GM18873 (cell line): ENCODE results near the gene FBXL20.
"Not testable (repeated sequence)": the region's sequence is repeated elsewhere in the genome, so short reads cannot be mapped to it uniquely, and the experiment has no call there.

Experiments
- ATAC-seq: cut with Tn5 transposase; IDR thresholded peaks from one replicate; pipeline ENCODE4 v1.9.1; 2021; ENCODE audit warnings: mild to moderate bottlenecking, moderate library complexity, moderate number of reproducible peaks; ENCODE audit not compliant: unreplicated experiment, low FRiP score

The FBXL20 gene

DNA sequence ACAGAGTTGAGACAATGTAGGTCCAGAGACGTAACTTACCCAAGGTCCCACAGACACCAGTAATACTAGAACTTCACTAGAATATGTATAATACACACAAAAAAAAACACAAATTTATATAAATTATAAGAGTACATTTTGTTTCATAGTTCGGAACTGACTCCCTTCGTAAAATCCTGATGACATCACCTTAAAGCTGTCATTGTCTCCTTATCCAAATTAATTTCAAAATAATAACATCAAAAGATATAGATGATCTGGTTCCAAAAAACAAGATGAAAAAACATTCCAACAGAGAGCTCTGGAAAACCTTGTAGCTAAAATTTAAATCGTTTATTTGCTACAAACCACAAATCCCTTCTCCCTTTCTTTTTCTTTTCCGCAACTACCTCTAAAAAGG, 10.0 kb downstream of the FBXL20 start:
- no peak for ATAC-seq

DNA sequence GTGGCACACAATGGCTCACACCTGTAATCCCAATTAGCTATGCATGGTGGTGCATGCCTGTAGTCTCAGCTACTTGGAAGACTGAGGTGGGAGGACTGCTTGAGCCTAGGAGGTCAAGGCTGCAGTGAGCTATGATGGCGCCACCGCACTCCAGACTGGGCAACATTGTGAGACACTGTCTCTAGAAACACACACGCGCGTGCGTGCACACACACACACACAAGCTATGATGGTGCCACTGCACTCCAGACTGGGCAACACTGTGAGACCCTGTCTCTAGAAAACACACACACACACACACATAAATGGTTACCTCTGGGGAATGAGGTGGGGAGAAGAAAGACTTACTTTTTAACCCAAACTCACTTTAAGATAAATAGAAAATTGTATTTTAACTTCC, 16.4 kb downstream of the FBXL20 start:
- no peak for ATAC-seq

DNA sequence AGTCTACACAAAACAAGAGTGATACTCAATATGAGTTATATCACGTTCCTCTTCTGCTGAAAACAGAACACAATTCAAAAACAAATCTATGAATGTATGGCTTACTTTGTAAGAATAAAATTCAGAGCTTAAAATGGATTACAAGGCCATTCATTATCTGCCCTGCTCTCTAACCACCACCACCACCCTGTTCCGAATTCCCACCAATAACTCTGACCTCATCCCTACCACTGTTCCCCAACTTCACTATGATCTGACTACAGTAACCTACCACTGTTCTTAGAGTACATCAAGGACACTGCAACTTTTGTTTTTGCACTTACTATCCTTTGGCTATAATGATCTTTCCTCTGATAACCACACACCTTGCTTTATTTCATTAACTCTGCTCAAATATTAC, 21.3 kb downstream of the FBXL20 start:
- ATAC-seq, result no peak

DNA sequence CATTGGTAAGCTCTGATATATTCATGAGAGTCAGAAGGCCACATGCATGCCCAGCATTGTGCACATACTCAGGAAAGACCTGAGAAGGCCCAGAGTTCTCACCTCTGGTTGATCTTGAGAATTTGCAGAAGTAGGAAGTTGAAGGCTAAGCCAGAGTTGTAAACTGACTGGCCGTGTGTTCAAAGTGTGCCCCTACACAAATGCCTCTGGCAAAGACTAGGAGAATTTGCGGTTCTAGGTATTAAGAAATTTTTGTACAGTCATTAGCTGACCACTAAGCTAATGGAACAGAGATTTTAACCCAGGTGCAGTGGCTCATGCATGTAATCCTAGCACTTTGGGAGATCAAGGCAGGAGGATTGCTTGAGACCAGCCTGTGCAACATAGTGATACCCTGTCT, 25.0 kb downstream of the FBXL20 start:
- ATAC-seq, result no peak

DNA sequence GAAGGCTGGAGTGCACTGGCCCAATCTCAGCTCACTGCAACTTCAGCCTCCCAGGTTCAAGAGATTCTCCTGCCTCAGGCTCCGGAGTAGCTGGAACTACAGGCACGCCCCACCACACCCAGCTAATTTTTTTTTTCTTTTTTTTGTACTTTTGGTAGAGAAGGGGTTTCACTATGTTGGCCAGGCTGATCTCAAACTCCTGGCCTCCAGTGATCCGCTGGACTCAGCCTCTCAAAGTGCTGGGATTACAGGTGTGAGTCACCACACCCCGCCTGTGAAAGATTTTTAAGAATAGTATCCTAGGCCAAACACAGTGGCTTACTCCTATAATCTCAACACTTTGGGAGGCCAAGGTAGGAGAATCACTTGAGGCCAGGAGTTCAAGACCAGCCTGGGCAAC, 33.6 kb downstream of the FBXL20 start:
- ATAC-seq, result not testable (repeated sequence)

DNA sequence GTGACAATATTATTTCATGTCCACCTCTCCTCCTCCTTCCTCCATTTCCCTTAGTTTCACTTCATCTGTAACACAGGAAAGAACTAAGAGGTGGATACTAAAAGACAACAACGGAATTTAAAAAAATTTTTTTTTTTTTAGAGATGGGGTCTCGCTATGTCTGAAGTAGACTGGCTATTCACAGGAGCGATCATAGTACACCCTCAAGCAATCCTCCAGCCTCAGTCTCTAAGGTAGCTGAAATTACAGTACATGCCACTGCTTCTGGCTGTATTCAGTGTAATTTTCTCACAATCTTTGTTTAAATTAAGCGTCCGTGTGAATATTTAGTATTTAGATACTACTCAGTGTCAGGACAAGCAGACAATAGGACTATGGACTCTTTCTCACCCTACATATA, 35.6 kb downstream of the FBXL20 start:
- no peak for ATAC-seq

DNA sequence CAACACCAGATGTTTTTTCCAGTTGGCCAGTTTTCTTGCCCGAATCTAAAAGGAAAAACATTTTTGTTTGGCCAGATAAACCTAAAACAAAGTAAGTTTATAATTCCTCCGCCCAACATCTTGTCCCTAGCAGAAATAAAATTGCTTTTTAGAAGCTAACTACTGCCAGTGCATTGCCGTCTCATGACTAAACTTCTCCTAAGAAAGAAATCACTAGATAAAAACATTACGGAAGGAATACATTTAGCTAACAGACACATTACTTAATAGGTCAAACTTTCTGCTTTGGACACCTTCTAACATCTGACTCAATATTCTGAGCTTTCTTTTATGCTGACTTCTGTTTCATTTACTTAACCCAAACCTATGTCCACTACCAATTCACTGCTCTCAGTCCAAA, 36.2 kb downstream of the FBXL20 start:
- ATAC-seq, result no peak

DNA sequence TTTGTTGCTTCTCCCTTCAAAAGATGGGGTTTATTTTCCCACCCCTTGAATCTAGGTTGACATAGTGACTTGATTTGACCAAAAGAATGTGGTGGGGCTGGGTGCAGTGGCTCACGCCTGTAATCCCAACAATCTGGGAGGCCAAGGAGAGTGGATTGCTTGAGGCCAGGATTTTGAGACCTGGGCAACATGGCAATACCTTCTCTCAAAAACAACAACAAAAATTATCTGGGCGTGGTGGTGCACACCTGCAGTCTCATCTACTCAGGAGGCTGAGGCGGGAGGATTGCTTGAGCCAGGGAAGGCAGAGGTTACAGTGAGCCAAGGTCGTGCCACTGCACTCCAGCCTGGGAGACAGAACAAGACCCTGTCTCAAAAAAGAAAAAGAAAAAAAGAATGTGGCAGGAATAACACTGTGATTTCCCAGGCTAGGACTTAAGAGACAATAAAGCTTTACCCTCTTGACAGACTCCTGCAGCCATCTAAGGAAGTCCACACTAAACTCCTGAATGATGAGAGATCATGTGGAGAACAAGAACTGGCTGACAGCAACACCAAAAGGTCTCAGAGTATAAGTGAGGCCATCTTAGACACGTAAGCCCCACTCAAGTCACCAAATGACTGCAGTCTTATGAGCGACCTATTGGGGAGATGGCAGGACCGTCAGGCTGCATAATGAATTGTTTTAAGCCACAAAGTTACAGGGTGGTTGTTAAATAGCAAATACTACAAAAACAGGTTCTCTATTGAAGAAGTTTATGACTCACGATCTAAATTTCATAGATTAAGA, 37.0 kb downstream of the FBXL20 start:
- ATAC-seq, result no peak

DNA sequence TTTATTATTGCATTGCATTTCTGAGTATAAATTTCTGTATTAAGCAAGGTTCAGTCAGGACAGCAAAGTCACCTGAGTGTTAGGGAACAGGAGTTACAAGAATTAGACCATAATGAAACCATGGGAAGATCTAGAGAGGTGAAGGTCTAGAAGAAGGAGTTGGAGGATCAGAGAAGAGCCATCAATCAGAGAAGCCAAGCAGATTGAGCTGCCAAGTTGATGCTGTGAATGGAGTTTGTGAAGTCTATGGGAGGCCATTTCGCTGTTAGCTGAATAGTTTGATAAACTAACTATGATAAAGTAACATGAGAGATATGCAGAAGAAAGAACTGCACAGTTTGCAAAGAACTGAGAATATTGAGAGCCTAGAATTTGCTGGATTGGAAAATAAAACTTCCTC, 40.4 kb downstream of the FBXL20 start:
- no peak for ATAC-seq

DNA sequence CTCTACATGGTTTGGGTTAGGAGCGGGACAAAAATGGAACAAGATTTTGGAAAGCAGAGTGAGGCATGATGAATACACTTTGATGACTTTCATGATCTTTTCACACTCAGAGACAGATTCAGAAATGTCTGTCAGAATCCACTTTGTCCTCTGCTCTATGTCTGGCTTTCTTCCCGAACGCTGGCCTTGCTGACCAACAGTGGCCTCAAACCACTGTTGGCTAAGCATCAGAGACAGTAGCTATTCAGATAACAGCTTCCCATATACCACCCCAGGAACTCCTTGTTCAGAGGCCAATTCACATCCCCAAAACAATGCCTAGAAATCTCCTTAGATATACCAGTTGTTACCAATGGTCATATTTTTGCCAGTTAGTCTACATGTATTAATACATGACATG, 40.9 kb downstream of the FBXL20 start:
- ATAC-seq, result no peak

DNA sequence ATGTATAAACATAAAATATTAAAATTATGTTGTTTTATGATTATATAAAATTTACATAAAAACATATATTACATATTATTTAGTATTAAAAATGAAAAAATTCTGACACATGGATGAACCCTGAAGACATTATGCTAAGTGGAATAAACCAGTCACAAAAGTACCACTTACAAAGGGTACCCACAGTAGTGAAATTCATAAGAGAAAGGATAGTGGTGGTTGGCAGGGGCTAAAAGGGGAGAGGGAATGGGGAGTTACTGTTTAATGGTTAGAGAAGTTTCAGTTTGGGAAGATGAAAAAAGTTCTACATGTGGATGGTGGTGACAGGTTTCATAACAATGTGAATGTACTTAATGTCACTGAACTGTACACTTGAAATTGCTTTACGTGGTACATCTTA, 41.4 kb downstream of the FBXL20 start:
- ATAC-seq, result no peak

DNA sequence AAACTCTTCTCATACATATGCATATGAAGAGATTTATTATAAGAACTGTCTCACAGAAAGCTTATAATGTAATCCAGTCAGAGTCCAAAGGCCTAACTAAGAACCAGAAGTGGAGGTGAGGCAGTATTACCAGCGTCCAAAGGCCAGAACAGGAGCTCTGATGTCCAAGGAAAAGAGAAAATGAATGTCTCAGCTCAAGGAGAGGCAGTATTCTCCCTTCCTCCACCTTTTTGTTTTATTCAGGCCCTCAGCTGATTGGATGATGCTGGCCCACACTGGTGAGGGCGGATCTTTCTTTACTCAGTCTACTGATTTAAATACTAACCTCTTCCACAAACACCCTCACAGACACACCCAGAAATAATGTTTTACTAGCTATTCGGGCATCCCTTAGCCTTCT, 43.4 kb downstream of the FBXL20 start:
- ATAC-seq, result no peak

DNA sequence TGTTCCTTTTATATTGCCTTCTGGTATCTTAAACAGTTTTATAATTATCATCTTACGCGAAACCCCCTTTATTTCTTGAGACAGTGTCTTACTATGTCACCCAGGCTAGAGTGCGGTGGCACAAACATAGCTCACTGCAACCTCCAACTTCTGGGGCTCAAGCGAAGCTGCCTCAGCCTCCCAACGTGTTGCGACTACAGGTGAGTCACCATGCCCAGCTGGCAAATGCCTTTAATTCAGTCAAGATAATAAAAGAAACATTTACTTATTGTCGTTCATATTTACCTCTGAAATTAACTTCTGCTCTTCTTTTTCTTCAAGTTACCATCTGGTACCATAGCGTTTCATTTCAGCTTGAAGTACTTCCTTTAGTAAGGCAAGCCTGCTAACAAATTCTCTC, 43.9 kb downstream of the FBXL20 start:
- no peak for ATAC-seq

DNA sequence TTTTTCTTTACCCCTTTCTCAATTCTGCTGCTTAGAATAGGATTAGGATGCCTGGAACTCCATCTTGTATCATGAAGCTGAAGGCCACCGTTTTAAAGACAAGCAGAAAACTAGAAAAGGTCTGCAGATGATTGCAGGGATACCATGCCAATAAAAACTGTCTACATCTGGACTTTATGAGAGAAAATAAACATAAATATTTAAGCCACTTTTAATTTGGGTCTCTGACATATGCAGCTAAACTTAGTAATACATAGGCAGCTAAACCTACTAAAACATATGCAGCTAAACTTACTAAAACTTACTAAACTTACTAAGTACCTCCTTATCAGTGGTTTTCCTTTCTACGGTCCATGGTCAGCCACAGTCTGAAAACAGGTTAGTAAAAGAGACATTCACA, 48.4 kb downstream of the FBXL20 start:
- no peak for ATAC-seq

DNA sequence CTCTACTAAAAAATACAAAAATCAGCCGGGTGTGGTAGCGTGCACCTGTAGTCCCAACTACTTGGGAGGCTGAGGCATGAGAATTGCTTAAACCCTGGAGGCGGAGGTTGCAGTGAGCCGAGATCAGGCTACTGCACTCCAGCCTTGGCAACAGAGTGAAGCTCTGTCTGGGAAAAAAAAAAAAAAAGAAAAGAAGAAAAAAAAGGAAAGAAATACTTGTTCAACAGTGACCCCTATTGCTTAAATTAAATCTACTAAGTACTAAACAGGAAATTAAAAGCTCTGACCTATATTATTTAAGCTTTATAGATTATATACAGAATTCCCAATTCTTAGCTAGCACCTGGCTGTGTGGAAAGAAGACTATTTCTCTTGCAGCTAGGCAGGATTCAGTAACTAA, 48.9 kb downstream of the FBXL20 start:
- ATAC-seq, result no peak

DNA sequence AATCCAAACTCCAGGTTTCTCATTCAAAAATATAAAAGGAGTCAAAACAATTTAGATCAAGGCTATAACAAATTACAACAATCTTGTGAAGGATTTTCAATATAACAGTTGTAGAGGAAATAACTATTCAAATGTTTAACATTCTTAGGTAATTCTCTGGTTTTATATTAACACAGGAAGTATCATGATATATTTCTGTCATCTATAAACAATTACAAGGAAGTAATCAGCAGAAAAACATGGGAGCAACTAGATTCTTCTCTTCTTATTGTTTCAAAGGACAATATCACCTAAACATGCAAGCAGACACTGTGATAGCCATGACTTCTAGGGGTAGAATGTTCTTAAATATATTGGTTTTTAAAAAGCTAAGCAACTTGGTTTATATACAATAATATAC, 49.9 kb downstream of the FBXL20 start:
- ATAC-seq, result no peak

DNA sequence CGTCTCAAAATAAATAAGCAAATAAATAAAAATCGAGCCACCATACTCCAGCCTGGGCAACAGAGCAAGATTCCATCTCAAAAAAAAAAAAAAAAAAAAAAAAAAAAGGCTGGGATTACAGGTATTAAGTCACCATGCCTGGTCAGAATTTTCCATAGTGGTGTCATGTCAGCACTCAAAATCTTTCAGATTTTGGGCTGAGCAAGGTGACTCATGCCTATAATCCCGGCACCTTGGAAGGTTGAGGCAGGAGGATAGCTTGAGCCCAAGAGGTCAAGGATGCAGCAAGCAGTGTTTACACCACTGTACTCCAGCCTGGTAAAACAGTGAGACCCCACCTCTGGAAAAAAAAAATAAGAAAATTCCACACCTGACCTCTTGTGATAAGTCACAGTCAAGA, 52.2 kb downstream of the FBXL20 start:
- ATAC-seq, result no peak

DNA sequence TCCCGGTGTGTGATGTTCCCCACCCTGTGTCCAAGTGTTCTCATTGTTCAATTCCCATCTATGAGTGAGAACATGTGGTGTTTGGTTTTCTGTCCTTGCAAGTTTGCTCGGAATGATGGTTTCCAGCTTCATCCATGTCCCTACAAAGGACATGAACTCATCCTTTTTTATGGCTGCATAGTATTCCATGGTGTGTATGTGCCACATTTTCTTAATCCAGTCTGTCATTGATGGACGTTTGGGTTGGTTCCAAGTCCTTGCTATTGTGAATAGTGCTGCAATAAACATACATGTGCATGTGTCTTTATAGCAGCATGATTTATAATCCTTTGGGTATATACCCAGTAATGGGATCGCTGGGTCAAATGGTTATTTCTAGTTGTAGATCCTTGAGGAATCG, 54.6 kb downstream of the FBXL20 start:
- ATAC-seq, result not testable (repeated sequence)

DNA sequence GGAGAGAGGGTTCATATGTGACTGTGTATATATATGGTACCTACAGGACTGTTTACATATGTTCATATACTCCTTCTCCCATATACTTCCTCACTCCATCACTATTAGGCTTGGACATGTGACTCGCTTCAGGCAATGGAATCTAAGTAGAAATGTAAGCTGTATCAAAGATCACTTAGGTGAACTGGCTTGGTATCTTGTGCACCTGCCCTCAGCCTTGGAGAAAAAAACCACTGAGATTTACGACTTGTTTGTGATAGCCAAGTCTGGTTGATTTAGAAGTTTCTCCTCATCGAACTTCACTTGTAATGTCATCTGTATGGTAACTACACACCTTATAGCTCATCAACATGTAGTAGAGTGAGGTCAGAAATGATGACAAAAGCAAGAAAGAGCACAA, 59.9 kb downstream of the FBXL20 start:
- ATAC-seq, result no peak

DNA sequence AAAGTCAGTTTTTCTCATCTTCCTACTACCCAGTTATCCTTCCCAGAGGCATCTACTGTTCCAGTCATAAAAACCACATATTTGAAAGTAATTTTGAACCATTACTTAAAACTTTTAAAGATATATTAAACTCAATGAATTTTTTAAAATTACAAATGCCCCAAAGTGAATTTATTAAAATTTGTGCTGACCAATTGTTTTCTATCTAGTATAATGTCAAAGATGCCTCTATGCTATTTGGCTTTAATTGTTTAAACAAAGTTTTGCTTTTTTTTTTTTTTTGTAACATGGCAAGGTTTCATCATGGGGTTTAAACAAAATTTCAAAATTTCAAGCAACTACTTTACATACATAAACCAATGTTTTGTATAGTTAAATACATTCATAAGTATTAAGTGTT, 60.7 kb downstream of the FBXL20 start:
- ATAC-seq, result no peak

DNA sequence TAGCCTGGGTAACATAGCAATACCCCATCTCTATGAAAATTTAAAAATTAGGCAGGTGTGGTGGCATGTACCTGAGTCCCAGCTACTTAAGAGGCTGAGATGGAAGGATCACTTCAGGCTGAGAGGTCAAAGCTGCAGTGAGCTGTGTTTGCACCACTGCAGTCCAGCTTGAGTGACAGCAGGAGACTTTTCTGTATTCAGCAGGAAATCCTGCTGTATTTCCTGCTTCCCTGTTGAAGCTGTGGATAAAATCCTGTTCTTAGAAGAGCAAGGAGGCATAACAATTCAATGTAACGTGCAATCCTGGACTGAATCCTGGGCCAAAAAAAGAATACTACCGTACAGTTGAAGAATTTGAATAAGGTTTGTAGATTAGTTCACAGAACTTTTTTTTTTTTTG, 62.2 kb downstream of the FBXL20 start:
- ATAC-seq, result no peak

DNA sequence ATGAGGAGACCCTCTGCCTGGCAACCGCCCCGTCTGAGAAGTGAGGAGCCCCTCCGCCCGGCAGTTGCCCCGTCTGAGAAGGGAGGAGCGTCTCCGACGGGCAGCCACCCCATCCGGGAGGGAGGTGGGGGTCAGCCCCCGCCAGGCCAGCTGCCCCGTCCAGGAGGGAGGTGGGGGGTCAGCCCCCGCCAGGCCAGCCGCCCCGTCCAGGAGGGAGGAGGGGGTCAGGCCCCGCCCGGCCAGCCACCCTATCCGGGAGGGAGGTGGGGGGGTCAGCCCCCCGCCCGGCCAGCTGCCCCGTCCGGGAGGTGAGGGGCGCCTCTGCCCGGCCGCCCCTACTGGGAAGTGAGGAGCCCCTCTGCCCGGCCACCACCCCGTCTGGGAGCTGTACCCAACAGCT, 63.8 kb downstream of the FBXL20 start:
- not testable (repeated sequence) for ATAC-seq

DNA sequence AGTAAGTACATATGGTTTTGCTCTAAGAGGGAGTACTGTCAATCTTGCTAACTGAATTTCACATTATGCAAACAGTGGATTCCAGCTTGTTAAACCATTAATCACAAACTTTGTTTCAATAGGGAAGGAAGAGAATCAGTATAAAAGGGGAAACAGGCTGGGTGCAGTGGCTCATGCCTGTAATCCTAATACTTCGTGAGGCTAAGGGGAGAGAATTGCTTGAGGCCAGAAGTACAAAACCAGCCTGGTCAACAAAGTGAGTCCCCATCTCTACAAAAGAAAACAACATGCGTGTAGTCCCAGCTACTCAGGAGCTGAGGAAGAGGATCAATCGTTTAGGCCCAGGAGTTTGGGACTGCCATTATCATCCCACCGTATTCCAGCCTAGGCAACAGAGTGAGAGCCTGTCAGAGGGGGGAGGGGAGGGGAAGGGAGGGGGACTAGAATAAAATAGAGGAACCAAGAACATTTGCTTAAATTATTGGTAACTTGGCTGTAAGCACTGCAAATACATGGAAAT, 65.7 kb downstream of the FBXL20 start:
- ATAC-seq, result no peak
